Germinal center (tissue), 1 donor: Measurements from ENCODE around the gene SPG7.

Experiments
- DNase-seq: peaks from one replicate; pipeline ENCODE4 v3.0.0; 2012; ENCODE audit warnings: mixed read lengths, low spot score

The SPG7 gene

GRCh38 chr16:89547291-89547690 is 39.1 kb downstream of the SPG7 start:
- no peak for DNase-seq

DNA sequence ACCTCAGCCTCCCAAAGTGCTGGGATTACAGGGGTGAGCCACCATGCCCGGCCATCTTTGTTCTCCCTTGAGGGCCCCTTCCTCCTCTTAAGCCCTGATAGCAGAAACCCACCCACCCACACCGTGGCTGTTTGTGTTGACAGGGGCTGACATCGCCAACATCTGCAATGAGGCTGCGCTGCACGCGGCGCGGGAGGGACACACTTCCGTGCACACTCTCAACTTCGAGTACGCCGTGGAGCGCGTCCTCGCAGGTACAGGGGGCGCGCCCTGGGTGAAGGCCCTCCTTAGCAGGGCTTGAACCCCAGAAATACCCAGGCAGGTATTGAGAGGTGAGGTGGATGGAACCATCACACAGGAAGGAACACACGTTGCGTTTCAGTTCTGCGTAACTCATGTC is 39.7 kb downstream of the SPG7 start:
- no peak for DNase-seq

DNA sequence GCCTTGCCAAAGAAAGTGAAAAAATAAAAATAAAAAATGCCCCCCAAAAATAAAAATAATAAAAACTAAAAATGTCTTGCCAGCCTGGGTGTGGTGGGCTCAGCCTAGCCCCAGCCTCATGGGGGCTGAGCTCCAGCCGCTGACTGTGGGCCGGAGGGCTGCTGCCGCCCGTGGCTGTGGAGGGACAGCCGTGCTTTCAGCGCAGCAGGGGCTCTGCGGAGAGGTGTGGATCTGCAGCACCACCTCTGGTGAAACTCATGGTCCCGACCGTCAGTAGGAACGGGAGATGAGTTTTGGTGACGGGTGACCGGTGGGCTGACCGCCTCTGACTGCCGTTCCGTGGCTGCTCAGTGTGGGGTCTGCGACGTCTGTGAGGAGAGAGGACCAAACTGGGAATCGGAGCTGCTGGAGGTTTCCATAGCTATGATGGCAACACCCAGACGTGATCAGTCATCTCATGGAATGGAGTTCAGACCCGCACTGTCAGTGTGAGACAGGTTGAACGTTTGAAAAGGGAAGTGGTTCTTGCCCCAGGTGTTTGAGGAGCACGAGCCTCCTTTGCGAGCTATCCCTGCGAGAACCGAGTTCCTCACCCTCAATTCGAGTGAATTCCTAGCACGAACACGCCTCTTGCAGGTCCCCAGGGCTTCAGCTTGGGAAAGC is 40.3 kb downstream of the SPG7 start:
- peak; percentile 24 for DNase-seq

DNA sequence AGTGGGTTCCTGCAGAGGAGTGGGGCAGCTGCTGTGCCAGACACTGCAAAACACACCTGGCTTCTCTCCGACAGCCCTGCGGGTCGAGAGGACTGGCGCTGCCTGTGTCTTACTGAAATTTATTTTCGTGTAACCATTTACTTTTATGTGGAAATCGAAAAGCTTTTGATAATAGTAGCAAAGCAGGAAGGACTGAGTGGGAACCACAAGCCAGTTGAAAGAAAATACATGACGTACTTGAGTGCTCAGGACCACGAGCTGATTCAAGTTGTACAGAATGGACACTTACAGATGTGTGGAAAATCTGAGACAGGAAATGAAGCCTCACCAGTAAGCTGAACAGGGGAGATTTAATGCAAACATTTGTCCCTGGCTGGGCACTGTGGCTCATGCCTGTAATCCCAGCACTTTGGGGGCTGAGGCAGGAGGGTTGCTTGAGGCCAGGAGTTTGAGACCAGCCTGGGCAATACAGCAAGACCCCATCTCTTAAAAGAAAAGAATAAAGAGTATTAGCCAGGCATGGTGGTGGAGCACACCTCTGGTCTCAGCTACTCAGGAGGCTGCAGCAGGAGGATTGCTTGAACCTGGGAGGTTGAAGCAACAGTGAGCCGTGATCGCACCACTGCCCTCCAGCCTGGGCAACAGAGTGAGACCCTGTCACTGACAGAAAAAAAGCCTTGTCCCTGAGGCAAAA is 41.0 kb downstream of the SPG7 start:
- DNase-seq = no peak

- no peak for DNase-seq
Measured at GRCh38 chr16:89550421-89551007, 42.3 kb downstream of the SPG7 start.

DNA sequence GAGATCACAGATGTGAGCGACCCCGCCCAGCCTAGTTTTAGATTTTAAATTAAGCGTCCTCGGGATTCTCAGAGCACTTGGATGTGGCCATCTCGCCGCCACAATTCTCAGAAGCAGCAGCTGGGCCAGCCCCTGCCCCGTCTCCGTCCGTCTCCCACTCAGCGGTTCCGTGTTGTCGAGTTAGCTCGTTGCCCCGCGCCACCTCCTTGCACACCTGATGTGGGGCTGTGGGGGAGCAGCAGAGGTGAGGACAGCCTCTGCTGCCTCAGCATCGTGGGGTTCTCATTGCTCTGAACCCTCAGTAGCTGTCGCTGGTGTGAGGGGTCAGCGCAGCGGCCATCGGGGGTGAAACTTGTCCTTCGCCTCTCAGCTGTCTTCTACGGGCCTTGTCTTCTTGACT is 44.1 kb downstream of the SPG7 start:
- no peak for DNase-seq

DNA sequence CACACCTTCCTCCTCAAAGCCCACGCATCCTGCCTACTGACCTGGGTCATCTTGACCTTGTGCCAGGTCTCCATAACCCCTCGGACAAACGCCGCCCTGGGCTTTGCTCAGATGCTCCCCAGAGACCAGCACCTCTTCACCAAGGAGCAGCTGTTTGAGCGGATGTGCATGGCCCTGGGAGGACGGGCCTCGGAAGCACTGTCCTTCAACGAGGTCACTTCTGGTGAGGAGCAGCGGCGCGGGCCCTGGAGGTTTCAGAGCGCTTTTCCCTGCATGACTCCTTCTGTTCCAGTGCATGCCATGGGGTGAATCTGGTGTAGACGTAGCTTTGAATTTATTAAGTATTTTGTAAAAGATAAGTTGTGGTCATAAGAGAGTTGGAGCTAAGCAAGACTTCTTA is 44.7 kb downstream of the SPG7 start:
- DNase-seq = no peak

DNA sequence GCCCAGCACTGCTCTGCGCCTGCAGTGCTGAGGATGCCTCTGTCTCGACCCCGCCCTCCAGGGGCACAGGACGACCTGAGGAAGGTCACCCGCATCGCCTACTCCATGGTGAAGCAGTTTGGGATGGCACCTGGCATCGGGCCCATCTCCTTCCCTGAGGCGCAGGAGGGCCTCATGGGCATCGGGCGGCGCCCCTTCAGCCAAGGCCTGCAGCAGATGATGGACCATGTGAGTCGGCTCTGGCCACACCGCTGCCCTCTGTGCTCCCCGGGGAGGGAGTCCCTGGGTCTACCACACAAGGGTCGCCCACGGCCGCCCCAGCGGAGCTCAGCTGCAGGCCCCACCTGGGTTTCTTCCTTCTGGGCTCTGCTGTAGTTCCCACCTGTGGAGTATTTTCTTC is 45.5 kb downstream of the SPG7 start:
- DNase-seq = no peak

DNA sequence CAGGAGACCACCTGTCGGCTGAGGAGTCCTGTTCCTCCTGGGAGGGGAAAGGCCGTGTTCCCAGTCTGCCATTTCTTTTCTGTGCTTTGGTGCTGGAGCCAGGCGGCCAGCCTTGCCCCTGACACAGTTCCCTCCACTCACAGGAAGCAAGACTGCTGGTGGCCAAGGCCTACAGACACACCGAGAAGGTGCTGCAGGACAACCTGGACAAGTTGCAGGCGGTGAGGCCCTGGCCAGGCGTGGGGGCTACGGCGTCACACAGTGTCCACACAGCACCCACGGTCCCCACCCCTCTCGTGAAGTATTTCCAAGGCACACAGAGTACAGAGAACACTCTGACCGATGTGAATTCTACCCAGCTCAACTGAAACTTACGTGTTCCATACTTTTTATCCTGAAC is 46.1 kb downstream of the SPG7 start:
- DNase-seq = no peak

- no peak for DNase-seq
Measured at GRCh38 chr16:89555265-89555664, 47.1 kb downstream of the SPG7 start.

GRCh38 chr16:89555780-89556179 is 47.6 kb downstream of the SPG7 start:
- DNase-seq = no peak

DNA sequence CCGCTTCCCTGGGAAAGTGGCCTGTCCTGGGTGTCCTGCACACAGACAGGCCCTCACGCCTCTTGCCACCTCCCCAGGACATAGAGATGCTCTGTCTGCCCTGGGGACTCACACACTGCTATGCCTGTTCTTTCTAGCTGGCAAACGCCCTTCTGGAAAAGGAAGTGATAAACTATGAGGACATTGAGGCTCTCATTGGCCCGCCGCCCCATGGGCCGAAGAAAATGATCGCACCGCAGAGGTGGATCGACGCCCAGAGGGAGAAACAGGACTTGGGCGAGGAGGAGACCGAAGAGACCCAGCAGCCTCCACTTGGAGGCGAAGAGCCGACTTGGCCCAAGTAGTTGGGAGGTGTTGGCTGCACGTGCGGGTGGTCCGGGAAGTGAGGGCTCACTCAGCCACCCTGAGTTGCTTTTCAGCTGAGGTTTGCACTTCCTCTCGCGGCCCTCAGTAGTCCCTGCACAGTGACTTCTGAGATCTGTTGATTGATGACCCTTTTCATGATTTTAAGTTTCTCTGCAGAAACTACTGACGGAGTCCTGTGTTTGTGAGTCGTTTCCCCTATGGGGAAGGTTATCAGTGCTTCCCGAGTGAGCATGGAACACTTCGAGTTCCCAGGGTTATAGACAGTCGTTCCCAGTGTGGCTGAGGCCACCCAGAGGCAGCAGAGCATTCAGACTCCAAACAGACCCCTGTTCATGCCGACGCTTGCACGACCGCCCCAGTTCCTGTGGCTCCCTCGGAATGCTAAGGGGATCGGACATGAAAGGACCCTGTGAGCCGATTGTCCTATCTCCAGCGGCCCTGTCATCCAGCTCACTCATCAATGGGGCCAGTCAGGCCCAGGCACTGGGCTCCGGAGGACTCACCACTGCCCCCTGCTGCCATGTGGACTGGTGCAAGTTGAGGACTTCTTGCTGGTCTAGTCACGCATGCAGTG is 48.8 kb downstream of the SPG7 start:
- DNase-seq = peak; percentile 76

DNA sequence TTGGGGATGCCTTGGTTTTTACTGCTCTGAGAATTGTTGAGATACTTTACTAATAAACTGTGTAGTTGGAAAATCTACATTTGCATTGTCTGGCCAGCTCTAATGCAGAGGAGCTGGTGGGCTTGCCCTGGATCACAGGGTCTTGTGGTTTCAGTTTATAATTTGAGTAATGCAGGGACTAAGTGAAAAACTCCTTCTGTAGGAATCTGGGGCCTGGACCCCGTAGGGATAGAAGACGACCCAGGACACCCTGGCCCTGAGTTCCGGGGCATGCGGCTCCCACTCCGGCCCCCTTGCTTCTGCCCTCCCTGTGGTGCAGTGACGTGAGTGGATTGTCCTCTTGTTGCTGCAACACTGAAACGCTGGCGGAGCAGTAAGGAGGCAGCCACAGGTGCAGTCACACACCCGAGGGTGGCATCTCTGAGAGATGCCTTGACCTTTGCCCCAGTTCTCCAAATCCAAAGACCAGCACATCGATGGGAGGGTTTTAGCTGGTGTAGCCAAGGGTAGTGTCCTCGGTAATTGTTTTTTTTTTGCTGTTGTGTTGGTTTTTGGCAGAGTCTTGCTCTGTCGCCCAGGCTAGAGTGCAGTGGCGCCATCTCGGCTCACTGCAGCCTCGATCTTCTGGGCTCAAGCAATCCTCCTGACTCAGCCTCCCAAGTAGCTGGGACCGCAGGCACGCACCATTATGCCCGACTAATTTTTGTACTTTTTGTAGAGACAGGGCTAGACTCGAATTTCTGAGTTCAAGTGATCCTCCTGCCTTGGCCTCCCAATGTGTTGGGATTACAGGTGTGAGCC is 49.7 kb downstream of the SPG7 start:
- DNase-seq = no peak

- DNase-seq = peak; percentile 96
Measured at GRCh38 chr16:89560378-89561141, 52.4 kb downstream of the SPG7 start, which contains the start of gene RPL13. RPL13 (plus strand) TSS chr16:89560682; CDS start chr16:89560960, 278 bp downstream.

DNA sequence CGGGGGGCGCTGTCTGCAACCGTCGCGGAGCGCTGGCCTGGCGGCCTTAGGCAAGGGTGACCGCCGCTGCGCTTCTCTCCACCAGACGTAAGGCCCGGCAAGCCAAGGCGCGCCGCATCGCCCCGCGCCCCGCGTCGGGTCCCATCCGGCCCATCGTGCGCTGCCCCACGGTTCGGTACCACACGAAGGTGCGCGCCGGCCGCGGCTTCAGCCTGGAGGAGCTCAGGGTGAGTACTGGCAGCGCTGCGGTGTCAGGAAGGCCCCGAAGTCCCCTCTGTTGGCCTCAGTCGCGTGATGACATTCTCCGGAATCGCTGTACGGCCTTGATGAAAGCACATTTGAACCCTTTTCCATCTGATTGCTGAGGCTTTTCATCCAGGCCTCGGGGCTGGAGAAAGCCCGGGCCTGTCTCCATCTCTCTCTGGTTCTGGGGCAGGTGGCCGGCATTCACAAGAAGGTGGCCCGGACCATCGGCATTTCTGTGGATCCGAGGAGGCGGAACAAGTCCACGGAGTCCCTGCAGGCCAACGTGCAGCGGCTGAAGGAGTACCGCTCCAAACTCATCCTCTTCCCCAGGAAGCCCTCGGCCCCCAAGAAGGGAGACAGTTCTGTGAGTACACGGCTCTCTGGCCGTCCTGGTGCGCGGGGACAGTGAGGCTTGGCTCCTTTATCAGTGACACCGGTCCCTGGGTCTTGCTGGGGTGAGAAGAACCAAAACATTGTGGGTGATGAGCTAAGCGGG is 53.1 kb downstream of the SPG7 start:
- DNase-seq = no peak

DNA sequence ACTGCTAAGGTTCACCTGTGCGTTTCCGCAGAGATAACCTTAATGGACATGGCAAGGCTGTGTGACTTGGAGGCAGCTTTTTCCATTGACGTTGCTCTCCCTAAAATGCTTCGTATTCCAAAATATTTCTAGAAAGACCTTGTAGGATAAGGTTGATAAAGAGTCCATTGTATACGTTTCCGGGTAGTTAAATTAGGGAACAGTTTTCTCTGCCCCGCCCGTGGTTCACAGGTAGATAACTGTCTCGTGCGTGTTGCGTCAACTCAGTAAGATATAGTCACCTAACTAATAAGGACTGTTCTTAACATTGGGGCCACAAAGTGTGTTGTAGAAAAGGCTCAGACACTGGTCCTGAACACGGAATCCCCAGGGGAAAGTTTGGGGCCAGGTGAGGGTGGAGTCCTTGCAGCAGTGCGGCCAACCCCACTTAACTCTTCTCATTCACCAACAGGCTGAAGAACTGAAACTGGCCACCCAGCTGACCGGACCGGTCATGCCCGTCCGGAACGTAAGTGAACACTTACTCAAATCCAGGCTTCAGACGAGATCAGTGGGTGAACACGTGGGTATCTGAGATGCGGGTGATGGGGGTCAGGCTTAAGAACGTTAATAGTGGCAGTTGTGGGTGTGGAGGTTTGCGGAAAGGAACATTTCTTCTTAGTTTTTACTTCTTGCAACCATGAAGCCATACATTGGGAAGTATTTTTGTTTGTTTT is 53.8 kb downstream of the SPG7 start:
- no peak for DNase-seq

DNA sequence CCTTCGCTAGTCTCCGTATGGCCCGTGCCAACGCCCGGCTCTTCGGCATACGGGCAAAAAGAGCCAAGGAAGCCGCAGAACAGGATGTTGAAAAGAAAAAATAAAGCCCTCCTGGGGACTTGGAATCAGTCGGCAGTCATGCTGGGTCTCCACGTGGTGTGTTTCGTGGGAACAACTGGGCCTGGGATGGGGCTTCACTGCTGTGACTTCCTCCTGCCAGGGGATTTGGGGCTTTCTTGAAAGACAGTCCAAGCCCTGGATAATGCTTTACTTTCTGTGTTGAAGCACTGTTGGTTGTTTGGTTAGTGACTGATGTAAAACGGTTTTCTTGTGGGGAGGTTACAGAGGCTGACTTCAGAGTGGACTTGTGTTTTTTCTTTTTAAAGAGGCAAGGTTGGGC is 54.7 kb downstream of the SPG7 start:
- DNase-seq = no peak

- no peak for DNase-seq
Measured at GRCh38 chr16:89563639-89564392, 55.6 kb downstream of the SPG7 start.
